Kidney (tissue), 14 donors: ENCODE measurements around the gene DNAH6. TPM values are rescaled to one million over a fixed set of nuclear protein-coding genes. Genes with fewer than 3 reads are reported as not detected.

Experiments used
- DNase-seq, 5 donors: peaks; one replicate each; pipeline ENCODE4 v3.0.0-alpha.2; 2013 to 2020
- FAIRE-seq: peaks from 2 replicates; lab custom pipeline; 2012; peaks lifted over from hg19 to GRCh38; lab: Jason Lieb, UNC
- H3K27ac ChIP-seq, 2 donors: one replicate each; pipeline ENCODE4 v1.7.0; 2013; ENCODE audit warnings: low read depth in 2 of 2, low read length in 2 of 2, inconsistent platforms in 1 of 2
- H3K27me3 ChIP-seq: one replicate; pipeline ENCODE4 v1.7.1; 2013; ENCODE audit warnings: low read length, inconsistent platforms; ENCODE audit not compliant: control insufficient read depth, insufficient read depth
- H3K36me3 ChIP-seq, 3 donors: one replicate each; pipeline versions ENCODE4 v1.7.0 to v1.7.1; 2013; ENCODE audit warnings: low read length in 3 of 3, control low read depth in 1 of 3, inconsistent platforms in 1 of 3; ENCODE audit not compliant: insufficient read depth in 3 of 3, control insufficient read depth in 2 of 3
- H3K4me1 ChIP-seq, 3 donors: one replicate each; pipeline versions ENCODE4 v1.7.0 to v1.7.1; 2013; ENCODE audit warnings: low read length in 3 of 3, inconsistent platforms in 1 of 3, low read depth in 1 of 3; ENCODE audit not compliant: control insufficient read depth in 2 of 3, insufficient read depth in 2 of 3
- H3K4me3 ChIP-seq, 3 donors: one replicate each; pipeline versions ENCODE4 v1.7.0 to v1.8.1; 2013; ENCODE audit warnings: low read length in 3 of 3, control low read depth in 1 of 3, inconsistent platforms in 1 of 3
- H3K9ac ChIP-seq, 3 donors: one replicate each; pipeline versions ENCODE4 v1.7.0 to v1.7.1; 2013; ENCODE audit warnings: low read length in 3 of 3, control low read depth in 1 of 3, inconsistent platforms in 1 of 3
- H3K9me3 ChIP-seq, 3 donors: one replicate each; pipeline versions ENCODE4 v1.7.0 to v1.7.1; 2013; ENCODE audit warnings: low read length in 3 of 3, control low read depth in 1 of 3, inconsistent platforms in 1 of 3; ENCODE audit not compliant: control insufficient read depth in 2 of 3, insufficient read depth in 1 of 3
- CTCF ChIP-seq: IDR thresholded peaks from 3 replicates; pipeline ENCODE4 v1.5.1; 2012; ENCODE audit warnings: mild to moderate bottlenecking, moderate library complexity, borderline replicate concordance; ENCODE audit not compliant: insufficient read depth; ENCODE audit errors: extremely low read depth
- intact Hi-C: fragments of 100-400 bp; cut with DNase I; formaldehyde crosslinking; loops from one replicate; pipeline ENCODE4 v1.11.1; 2022
- polyA plus RNA-seq: library from polyadenylated mRNA; stranded (reverse); fragments of 350-450 nt; fragmentation: Illumina TruSeq; extraction: RNeasy Lipid Tissue Mini Kit (QIAGEN cat#74804); gene quantifications from one replicate; pipeline ENCODE4 v1.2.3, GENCODE V29; 2014; ENCODE audit warnings: low read depth, low replicate concordance; ENCODE audit not compliant: insufficient read depth
- total RNA-seq: library from RNA; stranded (reverse); fragmentation: NEBNext Ultra II Directional; extraction: Animal tissue kit (Norgen Biotek cat#: 25700); gene quantifications from one replicate; pipeline ENCODE4 v1.2.1, GENCODE V29; 2021
- donor health status: control.
- donor health status: control.
- donor health status: control.
- donor health status: control.
- donor health status: control.
- donor health status: DM: yes; HTN: yes; CAD: no.
- donor health status: Normal renal cell carcinoma (clear cell type).

The DNAH6 gene
- total and polyA plus RNA-seq, 2 donors from 2014 or later: 0.34 to 4.6 TPM

- Histone ChIP-seq H3K27ac (no peak overlapping the region), H3K9ac (no peak overlapping the region), H3K27me3 (no peaks in the 10 kb centered on the region), H3K4me1 (no peaks in the 10 kb centered on the region), H3K36me3 (no peaks in the 10 kb centered on the region), H3K9me3 (no peaks in the 10 kb centered on the region), H3K4me3 (no peak overlapping the region)
- DNase-seq: no peak
- no peak for TF ChIP-seq CTCF
- intact Hi-C loops: no loop called here
- no peak for FAIRE-seq
Observed at GRCh38 chr2:84796798-84797197, 280.5 kb downstream of the DNAH6 start.

- Histone ChIP-seq H3K27me3 (no peaks in the 10 kb centered on the region), H3K4me3 (no peak overlapping the region), H3K36me3 (no peaks in the 10 kb centered on the region), H3K4me1 (no peaks in the 10 kb centered on the region), H3K9ac (no peak overlapping the region), H3K9me3 (peaks cover 0 to 2% (median 0%) of the 10 kb centered on the region in 3 donors), H3K27ac (no peak overlapping the region)
- TF ChIP-seq CTCF: no peak
- DNase-seq: no peak
- intact Hi-C loops: no loop called here
- no peak for FAIRE-seq
Observed at GRCh38 chr2:84797271-84797670, 281.0 kb downstream of the DNAH6 start.

DNA sequence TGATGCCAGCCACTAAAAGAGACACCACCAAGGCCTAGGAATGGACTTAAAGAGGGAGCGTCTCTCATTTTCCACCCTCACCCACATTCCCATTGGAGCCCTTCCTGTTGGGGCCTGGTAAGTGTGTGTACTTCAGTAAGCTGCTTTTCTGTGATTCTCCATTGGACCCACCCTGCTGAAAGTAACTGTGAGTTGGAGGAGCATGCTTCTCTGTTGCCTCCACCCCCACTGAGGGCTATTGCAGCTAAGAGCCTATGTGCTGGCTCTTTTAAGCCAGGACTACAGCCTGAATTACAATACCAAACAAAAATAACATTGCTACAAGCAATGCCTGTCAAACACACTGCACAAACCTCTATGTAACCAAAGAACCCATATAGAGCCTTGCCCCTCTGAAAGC lies 283.5 kb downstream of the DNAH6 start:
- Histone ChIP-seq H3K9me3 (peaks cover 0 to 2% (median 0%) of the 10 kb centered on the region in 3 donors), H3K36me3 (no peaks in the 10 kb centered on the region), H3K27ac (no peak overlapping the region), H3K4me1 (no peaks in the 10 kb centered on the region), H3K4me3 (no peak overlapping the region), H3K9ac (no peak overlapping the region), H3K27me3 (no peaks in the 10 kb centered on the region)
- TF ChIP-seq CTCF: no peak
- intact Hi-C loops: no loop called here
- FAIRE-seq: no peak
- no peak for DNase-seq

DNA sequence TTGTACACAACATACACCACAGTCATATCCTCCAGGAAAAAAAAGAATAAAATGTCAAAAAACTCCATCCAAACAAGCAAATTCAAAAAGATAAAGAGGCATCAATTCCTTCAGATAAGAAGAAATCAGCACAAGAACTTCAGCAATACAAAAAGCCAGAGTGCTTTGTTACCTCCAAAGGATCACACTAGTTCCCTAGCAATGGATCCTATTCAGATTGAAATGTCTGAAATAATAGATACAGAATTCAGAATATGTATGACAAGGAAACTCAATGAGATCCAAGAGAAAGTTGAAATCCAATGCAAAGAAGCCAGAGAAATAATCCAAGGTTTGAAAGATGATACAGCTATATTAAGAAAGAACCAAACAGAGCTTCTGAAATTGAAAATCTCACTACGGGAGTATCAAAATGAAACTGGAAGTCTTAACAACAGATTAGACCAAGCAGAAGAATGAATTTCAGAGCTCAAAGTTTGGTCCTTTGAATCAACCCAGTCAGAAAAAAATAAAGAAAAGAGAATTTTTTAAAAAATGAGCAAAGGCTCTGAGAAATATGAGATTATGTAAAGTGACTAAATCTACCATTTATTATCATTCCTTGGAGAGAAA lies 284.0 kb downstream of the DNAH6 start:
- H3K36me3 ChIP-seq: no peaks in the 10 kb centered on the region
- H3K4me3 ChIP-seq: no peak overlapping the region
- intact Hi-C loops: no loop called here
- H3K9ac ChIP-seq: no peak overlapping the region
- H3K4me1 ChIP-seq: no peaks in the 10 kb centered on the region
- TF ChIP-seq CTCF: no peak
- DNase-seq (no peak), FAIRE-seq (no peak)
- H3K27me3 ChIP-seq: no peaks in the 10 kb centered on the region
- H3K9me3 ChIP-seq: peaks cover 0 to 2% (median 0%) of the 10 kb centered on the region in 3 donors
- H3K27ac ChIP-seq: no peak overlapping the region
